Inflammatory macrophage treated with lipopolysaccharide for 1 hour (primary cell): ENCODE measurements around the gene ASXL3.

Experiments
- DNase-seq, 2 donors: peaks; one replicate each; pipeline ENCODE4 v3.0.0-alpha.2; 2020 to 2022

ASXL3 gene

GRCh38 chr18:33664241-33664874 lies 86.3 kb downstream of the ASXL3 start:
- DNase-seq = no peak

GRCh38 chr18:33665187-33665586 lies 87.2 kb downstream of the ASXL3 start:
- DNase-seq = no peak

- no peak for DNase-seq
Measured at GRCh38 chr18:33665641-33666040, 87.6 kb downstream of the ASXL3 start.

GRCh38 chr18:33666915-33667314 lies 88.9 kb downstream of the ASXL3 start:
- no peak for DNase-seq

DNA sequence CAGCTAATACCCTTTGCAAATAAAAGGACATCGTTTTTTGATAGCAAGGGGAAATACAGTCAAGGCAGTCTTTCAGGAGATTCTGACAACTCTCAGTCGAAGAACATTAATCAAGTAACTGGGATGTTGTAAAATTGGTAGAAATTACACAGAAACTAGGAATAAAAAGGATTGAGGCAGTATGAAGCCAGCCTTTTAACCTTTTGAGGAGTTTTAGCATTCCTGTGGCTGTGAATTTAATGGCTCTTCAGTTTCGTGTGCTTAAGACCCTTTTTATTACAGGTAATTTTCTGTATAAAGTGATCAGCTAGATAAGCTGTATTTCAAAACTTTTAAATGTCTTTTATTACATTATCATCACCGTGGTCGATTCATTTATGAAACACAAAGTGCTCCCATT lies 91.6 kb downstream of the ASXL3 start:
- DNase-seq = no peak

GRCh38 chr18:33670029-33670428 lies 92.0 kb downstream of the ASXL3 start:
- DNase-seq = no peak

GRCh38 chr18:33673689-33674088 lies 95.7 kb downstream of the ASXL3 start:
- no peak for DNase-seq

DNA sequence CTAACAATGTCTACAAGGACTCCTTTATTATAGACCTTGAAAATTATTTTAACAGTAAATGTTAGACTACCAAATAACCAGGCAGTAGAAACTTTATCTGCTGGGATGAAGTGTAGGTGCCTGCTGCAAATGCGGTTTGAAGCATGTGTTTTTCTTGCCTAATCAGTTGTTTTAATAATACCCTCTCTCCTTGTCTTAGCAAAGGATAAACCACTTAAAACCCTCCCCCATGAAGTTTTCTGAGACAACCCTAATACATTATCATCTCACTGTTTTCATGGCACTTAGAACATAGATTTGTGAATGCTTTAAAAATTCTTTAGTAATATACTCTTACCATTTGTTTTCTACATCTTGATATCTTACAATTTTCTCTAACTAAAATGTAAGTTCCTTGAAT lies 98.6 kb downstream of the ASXL3 start:
- no peak for DNase-seq

DNA sequence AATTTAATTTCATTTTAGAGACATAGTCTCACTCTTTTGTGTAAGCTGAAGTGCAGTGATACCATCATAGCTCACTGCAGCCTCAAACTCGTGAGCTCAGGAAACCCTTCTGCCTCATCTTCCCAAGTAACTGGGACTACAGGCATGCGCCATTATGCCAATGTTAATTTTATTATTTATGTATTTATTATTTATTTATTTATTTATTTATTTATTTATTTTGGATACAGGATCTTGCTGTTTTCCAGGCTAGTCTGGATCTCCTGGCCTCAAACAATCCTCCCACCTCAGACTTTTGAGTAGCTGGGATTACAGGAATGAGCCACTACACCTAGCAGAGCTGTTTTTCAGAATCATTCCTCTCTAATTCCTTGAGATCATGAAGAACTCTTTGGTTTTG lies 99.9 kb downstream of the ASXL3 start:
- DNase-seq = no peak

GRCh38 chr18:33682436-33682835 lies 104.4 kb downstream of the ASXL3 start:
- DNase-seq = no peak

DNA sequence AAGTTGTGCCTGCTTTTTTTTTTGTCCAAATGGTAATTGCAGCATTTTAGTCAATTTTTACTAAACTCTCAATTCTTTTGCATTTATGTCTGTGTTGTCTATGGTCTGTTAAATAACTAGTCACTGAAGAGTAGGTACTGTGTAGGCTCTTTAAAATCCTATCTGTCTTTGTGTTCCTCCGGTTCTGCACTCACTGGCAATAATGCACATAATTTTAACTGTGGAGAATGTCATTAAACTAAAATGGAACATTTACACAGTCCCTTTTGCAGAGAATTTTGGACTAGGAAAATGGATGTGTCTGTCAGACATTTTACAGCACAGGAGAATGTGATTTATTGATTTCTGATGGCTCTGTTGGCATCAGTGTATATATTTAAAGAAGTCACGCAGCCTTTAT lies 116.6 kb downstream of the ASXL3 start:
- DNase-seq = no peak

DNA sequence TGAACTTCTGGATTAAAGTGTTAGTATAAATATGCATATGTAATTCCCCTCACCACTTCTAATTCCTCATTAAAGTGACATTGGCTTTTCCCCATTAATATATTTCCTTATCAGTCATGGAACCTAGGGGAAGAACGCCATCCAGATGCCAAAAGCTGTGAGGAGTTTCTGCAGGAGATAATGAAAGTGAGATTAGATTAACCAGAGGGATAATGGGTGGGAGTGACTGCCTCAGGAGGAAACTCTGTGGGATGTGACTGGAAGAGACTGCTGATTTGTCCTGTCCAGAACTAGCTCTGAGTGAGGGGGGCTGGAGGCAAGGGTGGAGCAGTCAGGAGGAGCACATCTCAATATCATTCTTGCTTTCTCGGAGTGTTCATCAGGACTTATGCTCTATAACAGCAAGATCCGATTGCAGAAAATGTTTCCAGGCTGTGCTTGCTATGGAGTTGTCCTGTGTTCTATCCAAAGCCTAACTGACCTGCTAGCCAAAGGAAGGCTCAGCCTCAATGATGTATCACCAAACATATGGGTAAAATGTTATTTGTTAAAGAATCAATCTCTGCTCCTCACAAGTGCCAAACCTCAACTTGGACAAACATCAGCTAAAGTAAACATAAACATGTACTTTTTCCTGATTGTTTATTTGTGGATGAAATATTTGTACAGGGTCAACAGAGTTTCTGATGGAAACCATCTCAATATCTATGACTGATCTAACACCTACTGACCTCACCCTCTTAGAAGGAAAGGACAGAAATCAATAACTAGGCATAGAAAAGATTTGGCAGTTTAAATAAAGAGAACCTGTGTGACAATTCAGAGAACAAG lies 118.5 kb downstream of the ASXL3 start:
- no peak for DNase-seq

GRCh38 chr18:33697498-33697897 lies 119.5 kb downstream of the ASXL3 start:
- no peak for DNase-seq

DNA sequence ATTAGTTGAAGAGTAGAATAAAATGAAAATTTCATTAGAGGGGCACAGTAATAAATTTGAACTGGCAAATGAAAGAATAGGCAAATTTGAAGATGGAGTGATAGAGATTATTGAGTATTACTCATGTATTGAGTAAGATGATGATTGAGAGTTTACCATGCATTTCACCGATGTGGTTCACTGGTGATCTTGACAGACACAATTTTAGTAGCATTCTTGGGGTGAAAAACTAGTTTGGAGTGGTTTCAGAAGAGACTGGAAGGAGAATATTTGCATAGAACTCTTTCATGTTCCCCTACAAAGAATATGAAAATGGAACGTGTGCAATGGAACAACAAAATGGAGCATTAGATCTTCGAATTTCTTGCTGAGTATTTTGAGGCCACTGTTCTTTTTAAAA lies 121.4 kb downstream of the ASXL3 start:
- no peak for DNase-seq

GRCh38 chr18:33700513-33700976 lies 122.5 kb downstream of the ASXL3 start:
- no peak for DNase-seq

DNA sequence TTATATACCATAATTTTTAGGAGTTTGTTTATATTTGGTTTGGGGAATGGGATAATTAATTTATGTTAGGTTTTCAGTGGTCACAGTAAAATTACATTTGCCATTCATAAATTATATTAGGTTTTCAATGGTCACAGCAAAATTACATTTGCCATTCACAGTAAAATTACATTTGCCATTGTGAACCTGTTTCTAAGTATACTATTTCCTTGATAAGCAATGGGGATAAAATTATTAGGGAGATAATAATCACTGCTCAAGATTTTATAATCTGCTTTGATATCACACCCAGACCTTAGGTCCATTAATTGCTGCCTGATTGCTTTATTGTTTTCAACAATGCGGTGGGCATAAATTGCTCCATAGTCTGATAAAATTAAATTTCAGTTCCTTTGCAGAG lies 124.6 kb downstream of the ASXL3 start:
- no peak for DNase-seq

DNA sequence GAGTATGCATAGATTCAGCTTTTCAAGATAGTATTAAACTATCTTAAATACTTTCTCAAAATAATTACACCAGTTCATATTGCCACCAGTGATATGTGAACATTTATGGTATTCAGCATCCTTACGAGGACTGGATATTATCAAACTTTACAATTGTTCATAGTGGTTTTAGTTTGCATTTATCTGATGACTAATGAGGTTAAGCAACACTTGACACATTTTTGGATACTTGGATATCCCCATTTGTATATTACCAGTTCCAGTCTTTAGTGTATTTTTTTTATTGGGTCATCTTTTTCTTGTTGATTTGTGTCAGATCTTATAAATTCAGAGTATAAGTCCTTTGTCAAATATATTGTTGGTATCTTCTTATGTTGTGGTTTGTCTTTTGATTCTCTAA lies 128.4 kb downstream of the ASXL3 start:
- DNase-seq = no peak

DNA sequence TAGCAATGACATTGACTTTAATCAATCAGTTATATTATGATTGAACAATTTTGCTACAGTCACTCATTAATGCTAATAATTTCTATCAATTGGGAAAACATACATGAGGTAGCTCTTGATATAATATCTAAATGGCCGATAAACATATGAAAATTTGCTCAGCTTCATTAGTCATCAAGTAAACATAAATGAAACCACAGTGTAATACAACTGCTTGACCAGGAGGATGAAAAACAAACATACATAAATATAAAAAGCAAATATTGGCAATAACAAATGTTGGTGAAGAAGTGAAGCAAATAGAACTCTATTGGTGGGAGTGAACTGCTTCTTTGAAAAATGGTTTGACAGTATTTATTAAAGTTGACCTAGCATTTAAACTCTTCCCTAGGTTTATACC lies 130.9 kb downstream of the ASXL3 start:
- DNase-seq = no peak

DNA sequence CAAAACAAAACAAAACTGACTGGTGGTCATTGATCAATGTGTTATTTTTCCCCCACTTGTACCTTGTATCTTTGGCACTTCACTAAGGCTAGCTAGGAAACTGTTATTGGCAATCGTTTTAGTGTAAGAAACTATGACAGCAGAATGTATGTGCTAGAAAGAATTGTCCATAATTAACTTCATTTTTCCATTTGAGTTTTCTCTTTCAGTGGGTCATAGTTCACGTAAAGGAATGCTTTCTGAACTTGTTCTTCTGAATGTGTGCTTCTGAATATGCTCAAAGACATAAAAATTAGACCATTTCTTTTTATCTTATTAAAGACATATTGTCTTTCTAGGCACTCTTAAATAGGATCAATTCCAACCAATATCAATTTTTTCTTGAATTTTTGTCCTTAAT lies 132.2 kb downstream of the ASXL3 start:
- no peak for DNase-seq

GRCh38 chr18:33711514-33711913 lies 133.5 kb downstream of the ASXL3 start:
- no peak for DNase-seq

DNA sequence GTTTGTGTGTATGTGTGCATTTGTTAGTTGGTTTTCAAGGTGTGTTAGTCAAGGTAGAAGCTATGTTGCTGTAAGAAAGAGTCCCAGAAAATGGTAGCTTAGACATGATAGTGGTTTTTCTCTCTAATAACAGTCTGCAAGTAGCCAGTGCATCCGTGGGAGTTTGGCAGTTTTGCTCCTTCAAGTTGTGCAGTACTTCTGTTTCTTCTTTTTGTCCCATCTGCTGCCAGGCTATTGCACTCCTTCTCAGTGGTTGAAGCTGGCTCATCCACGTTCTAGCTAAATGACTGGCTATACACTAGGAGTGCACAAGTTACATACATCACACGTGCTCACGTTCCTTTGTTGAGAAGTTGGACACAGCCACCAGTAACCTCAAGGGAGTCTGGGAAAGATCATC lies 134.7 kb downstream of the ASXL3 start:
- DNase-seq = no peak

- DNase-seq = no peak
Measured at GRCh38 chr18:33716061-33716683, 138.2 kb downstream of the ASXL3 start.

DNA sequence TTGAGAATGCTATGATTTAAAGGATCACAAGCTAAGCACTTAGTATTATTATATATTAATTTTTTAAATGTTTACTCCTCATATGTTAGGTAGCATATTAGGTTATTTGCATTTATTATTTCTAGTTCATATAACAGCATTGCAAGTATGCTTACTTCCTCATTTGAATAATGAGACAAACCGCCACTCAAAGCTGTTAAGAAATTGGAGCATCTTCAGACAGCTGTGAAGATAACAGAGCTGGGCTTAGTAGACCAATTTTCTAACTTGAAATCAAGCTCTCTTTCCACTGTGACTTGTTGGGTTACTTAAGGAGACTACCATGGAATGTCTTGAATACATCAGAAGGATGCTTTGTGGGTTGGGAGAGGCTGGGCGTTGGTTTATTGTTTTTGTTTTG lies 139.3 kb downstream of the ASXL3 start:
- no peak for DNase-seq

DNA sequence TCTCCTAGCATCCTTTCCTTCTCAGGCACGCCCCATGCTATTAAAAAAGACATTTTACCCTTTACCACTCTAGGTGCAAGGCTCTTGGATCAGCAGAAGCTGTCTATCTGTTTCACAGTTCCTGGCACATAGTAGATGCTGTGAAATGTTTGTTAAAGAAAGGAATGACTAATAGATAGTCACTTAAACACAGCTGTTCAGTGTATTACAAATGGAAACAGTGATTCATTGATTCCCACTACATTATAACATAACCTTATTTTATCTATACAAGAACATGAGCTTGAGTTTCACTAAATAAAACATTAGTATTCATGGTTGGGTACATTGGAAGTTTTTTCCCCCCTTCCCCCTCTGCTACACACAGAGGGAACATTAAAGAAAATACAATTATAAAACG lies 142.1 kb downstream of the ASXL3 start:
- DNase-seq = no peak
